ENCODE measurements around the gene INPP4B.
A peak's percentile ranks its signal among the peaks of the same experiment; 100 is the strongest.

Gene INPP4B

GRCh38 chr4:142818476-142818875, 27.6 kb downstream of the INPP4B start:
- TF ChIP-seq EZH2 (IDR thresholded peaks at IDR 0.05; ENCODE audit: borderline replicate concordance, low read depth, low read length, severe bottlenecking) (no peak), CTCF (IDR thresholded peaks at IDR 0.05; ENCODE audit: borderline replicate concordance, extremely low read depth, low read length, poor library complexity, severe bottlenecking) (no peak)
- H3K79me2 ChIP-seq (ENCODE audit: insufficient read depth, low read length) = no peaks in the 10 kb centered on the region
- H3K4me3 ChIP-seq (ENCODE audit: low read depth in 1 of 2, low read length in 2 of 2) = peak overlapping the region in 1 of 2 experiments; percentile 36; a peak in 1 of 4 replicates
- H3K4me1 ChIP-seq (ENCODE audit: insufficient read depth, low read length) = peaks cover 45% of the 10 kb centered on the region
- H3K9me3 ChIP-seq (ENCODE audit: insufficient read depth, low read length, severe bottlenecking) = no peaks in the 10 kb centered on the region
- peak overlapping the region; percentile 76 for H3K27ac ChIP-seq (ENCODE audit: low read length)
- H3K36me3 ChIP-seq (ENCODE audit: insufficient read depth, low read length) = no peaks in the 10 kb centered on the region
- H4K20me1 ChIP-seq (ENCODE audit: insufficient read depth, low read length) = no peaks in the 10 kb centered on the region
- H3K9ac ChIP-seq (ENCODE audit: low read depth, low read length) = peak overlapping the region; percentile 24
- DNase-seq (no peak), ATAC-seq (ENCODE audit: insufficient read depth, low read depth) (no peak)
- H3K4me2 ChIP-seq (ENCODE audit: insufficient read depth, low read length) = peak overlapping the region; percentile 63
- no peak overlapping the region for H2AFZ ChIP-seq (ENCODE audit: low read depth, low read length)
- no peaks in the 10 kb centered on the region for H3K27me3 ChIP-seq (ENCODE audit: insufficient read depth, low read length, poor library complexity)

GRCh38 chr4:142818031-142818430, 28.1 kb downstream of the INPP4B start:
- no peak for TF ChIP-seq EZH2 (IDR thresholded peaks at IDR 0.05; ENCODE audit: borderline replicate concordance, low read depth, low read length, severe bottlenecking)
- no peak for TF ChIP-seq CTCF (IDR thresholded peaks at IDR 0.05; ENCODE audit: borderline replicate concordance, extremely low read depth, low read length, poor library complexity, severe bottlenecking)
- H2AFZ ChIP-seq (ENCODE audit: low read depth, low read length) = no peak overlapping the region
- no peak for DNase-seq
- H3K36me3 ChIP-seq (ENCODE audit: insufficient read depth, low read length) = no peaks in the 10 kb centered on the region
- H3K9me3 ChIP-seq (ENCODE audit: insufficient read depth, low read length, severe bottlenecking) = no peaks in the 10 kb centered on the region
- peak overlapping the region in 1 of 2 experiments; percentile 36; a peak in 2 of 4 replicates for H3K4me3 ChIP-seq (ENCODE audit: low read depth in 1 of 2, low read length in 2 of 2)
- H3K9ac ChIP-seq (ENCODE audit: low read depth, low read length) = peak overlapping the region; percentile 24
- no peaks in the 10 kb centered on the region for H3K27me3 ChIP-seq (ENCODE audit: insufficient read depth, low read length, poor library complexity)
- no peaks in the 10 kb centered on the region for H3K79me2 ChIP-seq (ENCODE audit: insufficient read depth, low read length)
- ATAC-seq (ENCODE audit: insufficient read depth, low read depth) = peak; percentile 46
- peak overlapping the region; percentile 63 for H3K4me2 ChIP-seq (ENCODE audit: insufficient read depth, low read length)
- H4K20me1 ChIP-seq (ENCODE audit: insufficient read depth, low read length) = no peaks in the 10 kb centered on the region
- H3K27ac ChIP-seq (ENCODE audit: low read length) = peak overlapping the region; percentile 76
- H3K4me1 ChIP-seq (ENCODE audit: insufficient read depth, low read length) = peaks cover 45% of the 10 kb centered on the region

- H3K4me2 ChIP-seq (ENCODE audit: insufficient read depth, low read length) = peak overlapping the region; percentile 63
- no peaks in the 10 kb centered on the region for H4K20me1 ChIP-seq (ENCODE audit: insufficient read depth, low read length)
- DNase-seq = peak; percentile 78
- peak overlapping the region; percentile 24; the same call in 1 of the 2 replicates for H3K9ac ChIP-seq (ENCODE audit: low read depth, low read length)
- H3K79me2 ChIP-seq (ENCODE audit: insufficient read depth, low read length) = no peaks in the 10 kb centered on the region
- ATAC-seq (ENCODE audit: insufficient read depth, low read depth) = peak; percentile 98
- H3K36me3 ChIP-seq (ENCODE audit: insufficient read depth, low read length) = no peaks in the 10 kb centered on the region
- TF ChIP-seq EZH2 (IDR thresholded peaks at IDR 0.05; ENCODE audit: borderline replicate concordance, low read depth, low read length, severe bottlenecking) (no peak), CTCF (IDR thresholded peaks at IDR 0.05; ENCODE audit: borderline replicate concordance, extremely low read depth, low read length, poor library complexity, severe bottlenecking) (no peak)
- H3K4me1 ChIP-seq (ENCODE audit: insufficient read depth, low read length) = peaks cover 45% of the 10 kb centered on the region
- no peaks in the 10 kb centered on the region for H3K27me3 ChIP-seq (ENCODE audit: insufficient read depth, low read length, poor library complexity)
- H3K9me3 ChIP-seq (ENCODE audit: insufficient read depth, low read length, severe bottlenecking) = no peaks in the 10 kb centered on the region
- H3K4me3 ChIP-seq (ENCODE audit: low read depth in 1 of 2, low read length in 2 of 2) = peak overlapping the region in 1 of 2 experiments; percentile 36; a peak in 1 of 4 replicates
- H2AFZ ChIP-seq (ENCODE audit: low read depth, low read length) = no peak overlapping the region
- H3K27ac ChIP-seq (ENCODE audit: low read length) = peak overlapping the region; percentile 76
Measured at GRCh38 chr4:142817442-142817841, 28.7 kb downstream of the INPP4B start.

All from DND-41 (cell line).